Measurements from ENCODE around the gene ISL2.

Gene ISL2

GRCh38 chr15:76354823-76355440, 18.4 kb downstream of the ISL2 start:
- Histone ChIP-seq H3K27ac (ENCODE audit: low read depth, low read length) (no peak overlapping the region), H3K4me3 (ENCODE audit: low read depth, low read length) (no peak overlapping the region), H2AFZ (ENCODE audit: low read length, unreplicated experiment) (no peak overlapping the region), H3K4me1 (ENCODE audit: control insufficient read depth, insufficient read depth, low read length, unreplicated experiment) (peaks cover 2% of the 10 kb centered on the region), H3K36me3 (ENCODE audit: insufficient read depth, low read length) (no peaks in the 10 kb centered on the region), H3K79me2 (ENCODE audit: control insufficient read depth, insufficient read depth, low read length, unreplicated experiment) (no peaks in the 10 kb centered on the region), H3K27me3 (ENCODE audit: insufficient read depth, low read length) (no peaks in the 10 kb centered on the region)

DNA sequence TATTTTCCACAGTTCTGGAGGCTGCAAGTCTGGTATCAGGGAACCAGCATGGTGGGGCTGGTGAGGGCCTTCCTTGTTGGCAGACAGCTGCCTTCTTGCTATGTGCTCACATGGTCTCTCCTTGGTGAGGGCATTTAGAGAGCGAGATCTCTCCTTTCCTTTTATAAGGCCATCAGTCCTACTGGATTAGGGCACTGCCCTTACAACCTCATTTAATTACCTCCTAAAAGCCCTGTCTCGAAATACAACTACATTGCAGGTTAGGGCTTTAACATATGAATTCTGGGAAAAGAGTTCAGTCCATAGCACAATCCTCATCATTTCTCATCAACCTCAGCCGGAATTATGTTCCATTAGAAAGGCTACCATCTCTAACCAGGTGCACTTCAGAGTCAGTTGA, 21.9 kb downstream of the ISL2 start:
- H3K4me1 ChIP-seq (ENCODE audit: control insufficient read depth, insufficient read depth, low read length, unreplicated experiment), result no peaks in the 10 kb centered on the region
- no peak overlapping the region for H3K4me3 ChIP-seq (ENCODE audit: low read depth, low read length)
- no peak overlapping the region for H2AFZ ChIP-seq (ENCODE audit: low read length, unreplicated experiment)
- H3K79me2 ChIP-seq (ENCODE audit: control insufficient read depth, insufficient read depth, low read length, unreplicated experiment), result no peaks in the 10 kb centered on the region
- no peaks in the 10 kb centered on the region for H3K27me3 ChIP-seq (ENCODE audit: insufficient read depth, low read length)
- H3K36me3 ChIP-seq (ENCODE audit: insufficient read depth, low read length), result no peaks in the 10 kb centered on the region
- no peak overlapping the region for H3K27ac ChIP-seq (ENCODE audit: low read depth, low read length)

GRCh38 chr15:76359152-76359551, 22.6 kb downstream of the ISL2 start:
- H3K36me3 ChIP-seq (ENCODE audit: insufficient read depth, low read length), result no peaks in the 10 kb centered on the region
- no peak overlapping the region for H2AFZ ChIP-seq (ENCODE audit: low read length, unreplicated experiment)
- H3K79me2 ChIP-seq (ENCODE audit: control insufficient read depth, insufficient read depth, low read length, unreplicated experiment), result no peaks in the 10 kb centered on the region
- no peaks in the 10 kb centered on the region for H3K27me3 ChIP-seq (ENCODE audit: insufficient read depth, low read length)
- H3K4me3 ChIP-seq (ENCODE audit: low read depth, low read length), result no peak overlapping the region
- no peak overlapping the region for H3K27ac ChIP-seq (ENCODE audit: low read depth, low read length)
- H3K4me1 ChIP-seq (ENCODE audit: control insufficient read depth, insufficient read depth, low read length, unreplicated experiment), result no peaks in the 10 kb centered on the region

GRCh38 chr15:76360416-76360815, 23.8 kb downstream of the ISL2 start:
- H3K36me3 ChIP-seq (ENCODE audit: insufficient read depth, low read length), result no peaks in the 10 kb centered on the region
- H3K27ac ChIP-seq (ENCODE audit: low read depth, low read length), result no peak overlapping the region
- no peak overlapping the region for H2AFZ ChIP-seq (ENCODE audit: low read length, unreplicated experiment)
- H3K27me3 ChIP-seq (ENCODE audit: insufficient read depth, low read length), result no peaks in the 10 kb centered on the region
- no peaks in the 10 kb centered on the region for H3K79me2 ChIP-seq (ENCODE audit: control insufficient read depth, insufficient read depth, low read length, unreplicated experiment)
- no peak overlapping the region for H3K4me3 ChIP-seq (ENCODE audit: low read depth, low read length)
- H3K4me1 ChIP-seq (ENCODE audit: control insufficient read depth, insufficient read depth, low read length, unreplicated experiment), result no peaks in the 10 kb centered on the region

GRCh38 chr15:76363251-76363650, 26.7 kb downstream of the ISL2 start:
- no peaks in the 10 kb centered on the region for H3K27me3 ChIP-seq (ENCODE audit: insufficient read depth, low read length)
- H3K4me3 ChIP-seq (ENCODE audit: low read depth, low read length), result no peak overlapping the region
- H3K27ac ChIP-seq (ENCODE audit: low read depth, low read length), result no peak overlapping the region
- no peak overlapping the region for H2AFZ ChIP-seq (ENCODE audit: low read length, unreplicated experiment)
- H3K4me1 ChIP-seq (ENCODE audit: control insufficient read depth, insufficient read depth, low read length, unreplicated experiment), result no peaks in the 10 kb centered on the region
- no peaks in the 10 kb centered on the region for H3K36me3 ChIP-seq (ENCODE audit: insufficient read depth, low read length)
- H3K79me2 ChIP-seq (ENCODE audit: control insufficient read depth, insufficient read depth, low read length, unreplicated experiment), result no peaks in the 10 kb centered on the region

DNA sequence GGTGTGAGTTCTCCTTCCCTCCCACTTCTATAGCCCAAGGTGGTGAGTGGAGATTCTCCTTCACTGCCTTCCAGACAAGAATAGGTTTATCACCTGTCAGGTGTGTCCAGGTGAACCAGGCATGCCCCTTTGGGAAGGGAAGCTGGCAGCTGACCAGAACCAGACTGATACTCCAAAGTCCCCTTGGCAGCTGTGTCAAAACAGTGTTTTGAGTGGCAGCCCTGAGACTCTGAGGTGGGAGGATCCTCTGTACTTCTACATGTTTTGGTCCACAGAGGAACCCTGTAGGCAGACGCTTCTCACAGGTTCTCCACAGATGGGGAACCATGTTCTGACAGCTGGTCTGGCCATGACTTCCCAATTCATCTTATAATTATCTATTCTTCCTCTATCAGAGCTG, 30.1 kb downstream of the ISL2 start:
- Histone ChIP-seq H3K79me2 (ENCODE audit: control insufficient read depth, insufficient read depth, low read length, unreplicated experiment) (no peaks in the 10 kb centered on the region), H3K36me3 (ENCODE audit: insufficient read depth, low read length) (no peaks in the 10 kb centered on the region), H3K4me3 (ENCODE audit: low read depth, low read length) (no peak overlapping the region), H3K27ac (ENCODE audit: low read depth, low read length) (no peak overlapping the region), H2AFZ (ENCODE audit: low read length, unreplicated experiment) (no peak overlapping the region), H3K27me3 (ENCODE audit: insufficient read depth, low read length) (no peaks in the 10 kb centered on the region), H3K4me1 (ENCODE audit: control insufficient read depth, insufficient read depth, low read length, unreplicated experiment) (no peaks in the 10 kb centered on the region)

- Histone ChIP-seq H3K79me2 (ENCODE audit: control insufficient read depth, insufficient read depth, low read length, unreplicated experiment) (no peaks in the 10 kb centered on the region), H3K27me3 (ENCODE audit: insufficient read depth, low read length) (no peaks in the 10 kb centered on the region), H2AFZ (ENCODE audit: low read length, unreplicated experiment) (no peak overlapping the region), H3K36me3 (ENCODE audit: insufficient read depth, low read length) (no peaks in the 10 kb centered on the region), H3K27ac (ENCODE audit: low read depth, low read length) (no peak overlapping the region), H3K4me1 (ENCODE audit: control insufficient read depth, insufficient read depth, low read length, unreplicated experiment) (no peaks in the 10 kb centered on the region), H3K4me3 (ENCODE audit: low read depth, low read length) (no peak overlapping the region)
Observed at GRCh38 chr15:76368122-76368621, 31.6 kb downstream of the ISL2 start.

GRCh38 chr15:76376029-76376428, 39.5 kb downstream of the ISL2 start:
- Histone ChIP-seq H3K4me3 (ENCODE audit: low read depth, low read length) (no peak overlapping the region), H3K36me3 (ENCODE audit: insufficient read depth, low read length) (no peaks in the 10 kb centered on the region), H3K27ac (ENCODE audit: low read depth, low read length) (no peak overlapping the region), H2AFZ (ENCODE audit: low read length, unreplicated experiment) (no peak overlapping the region), H3K79me2 (ENCODE audit: control insufficient read depth, insufficient read depth, low read length, unreplicated experiment) (no peaks in the 10 kb centered on the region), H3K27me3 (ENCODE audit: insufficient read depth, low read length) (no peaks in the 10 kb centered on the region), H3K4me1 (ENCODE audit: control insufficient read depth, insufficient read depth, low read length, unreplicated experiment) (peaks cover 12% of the 10 kb centered on the region)

GRCh38 chr15:76376816-76377215, 40.2 kb downstream of the ISL2 start:
- Histone ChIP-seq H3K79me2 (ENCODE audit: control insufficient read depth, insufficient read depth, low read length, unreplicated experiment) (no peaks in the 10 kb centered on the region), H3K4me3 (ENCODE audit: low read depth, low read length) (no peak overlapping the region), H2AFZ (ENCODE audit: low read length, unreplicated experiment) (no peak overlapping the region), H3K36me3 (ENCODE audit: insufficient read depth, low read length) (no peaks in the 10 kb centered on the region), H3K27ac (ENCODE audit: low read depth, low read length) (no peak overlapping the region), H3K27me3 (ENCODE audit: insufficient read depth, low read length) (no peaks in the 10 kb centered on the region), H3K4me1 (ENCODE audit: control insufficient read depth, insufficient read depth, low read length, unreplicated experiment) (peaks cover 12% of the 10 kb centered on the region)

- Histone ChIP-seq H2AFZ (ENCODE audit: low read length, unreplicated experiment) (no peak overlapping the region), H3K4me3 (ENCODE audit: low read depth, low read length) (no peak overlapping the region), H3K27ac (ENCODE audit: low read depth, low read length) (no peak overlapping the region), H3K36me3 (ENCODE audit: insufficient read depth, low read length) (no peaks in the 10 kb centered on the region), H3K4me1 (ENCODE audit: control insufficient read depth, insufficient read depth, low read length, unreplicated experiment) (peaks cover 12% of the 10 kb centered on the region), H3K27me3 (ENCODE audit: insufficient read depth, low read length) (no peaks in the 10 kb centered on the region), H3K79me2 (ENCODE audit: control insufficient read depth, insufficient read depth, low read length, unreplicated experiment) (no peaks in the 10 kb centered on the region)
Observed at GRCh38 chr15:76377217-76377616, 40.6 kb downstream of the ISL2 start.

- no peak overlapping the region for H2AFZ ChIP-seq (ENCODE audit: low read length, unreplicated experiment)
- H3K27ac ChIP-seq (ENCODE audit: low read depth, low read length), result no peak overlapping the region
- no peak overlapping the region for H3K4me3 ChIP-seq (ENCODE audit: low read depth, low read length)
- no peaks in the 10 kb centered on the region for H3K79me2 ChIP-seq (ENCODE audit: control insufficient read depth, insufficient read depth, low read length, unreplicated experiment)
- no peaks in the 10 kb centered on the region for H3K27me3 ChIP-seq (ENCODE audit: insufficient read depth, low read length)
- H3K4me1 ChIP-seq (ENCODE audit: control insufficient read depth, insufficient read depth, low read length, unreplicated experiment), result peaks cover 12% of the 10 kb centered on the region
- no peaks in the 10 kb centered on the region for H3K36me3 ChIP-seq (ENCODE audit: insufficient read depth, low read length)
Observed at GRCh38 chr15:76377751-76378150, 41.2 kb downstream of the ISL2 start.
